ENCODE data around the gene RAB29.
"Not testable (repeated sequence)": the region's sequence is repeated elsewhere in the genome, so short reads cannot be mapped to it uniquely, and the experiment has no call there.

The RAB29 gene, protein sequence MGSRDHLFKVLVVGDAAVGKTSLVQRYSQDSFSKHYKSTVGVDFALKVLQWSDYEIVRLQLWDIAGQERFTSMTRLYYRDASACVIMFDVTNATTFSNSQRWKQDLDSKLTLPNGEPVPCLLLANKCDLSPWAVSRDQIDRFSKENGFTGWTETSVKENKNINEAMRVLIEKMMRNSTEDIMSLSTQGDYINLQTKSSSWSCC

GRCh38 chr1:205775015-205775716 lies at the start of gene RAB29:
Gene RAB29 (minus strand): TSS chr1:205775482. CDS start chr1:205774956, 526 bp downstream.
- Mint-ChIP-seq H3K4me3 (peak within 1 kb of the TSS; percentile 90), H3K4me1 (peaks cover 55% of the 10 kb centered on the region), H3K36me3 (ENCODE audit: low read depth) (peaks cover 10% of the 10 kb centered on the region), H3K9me3 (no peaks in the 10 kb centered on the region), H3K27ac (peak within 1 kb of the TSS; percentile 97), H3K27me3 (no peaks in the 10 kb centered on the region)
- ATAC-seq (peak; percentile 81), DNase-seq (peak; percentile 84)

GRCh38 chr1:205824180-205824579 lies 48.9 kb upstream of the RAB29 start:
- Mint-ChIP-seq H3K9me3 (no peaks in the 10 kb centered on the region), H3K4me3 (no peak overlapping the region), H3K36me3 (ENCODE audit: low read depth) (peaks cover 3% of the 10 kb centered on the region), H3K27me3 (no peaks in the 10 kb centered on the region), H3K27ac (no peak overlapping the region), H3K4me1 (peaks cover 26% of the 10 kb centered on the region)
- DNase-seq = no peak
- ATAC-seq = peak; percentile 48

GRCh38 chr1:205823260-205823659 lies 48.0 kb upstream of the RAB29 start:
- not testable (repeated sequence) for H3K4me3 Mint-ChIP-seq; H3K27me3 Mint-ChIP-seq; H3K9me3 Mint-ChIP-seq; H3K36me3 Mint-ChIP-seq (ENCODE audit: low read depth); DNase-seq; H3K27ac Mint-ChIP-seq; ATAC-seq
- peaks cover 28% of the 10 kb centered on the region for H3K4me1 Mint-ChIP-seq

DNA sequence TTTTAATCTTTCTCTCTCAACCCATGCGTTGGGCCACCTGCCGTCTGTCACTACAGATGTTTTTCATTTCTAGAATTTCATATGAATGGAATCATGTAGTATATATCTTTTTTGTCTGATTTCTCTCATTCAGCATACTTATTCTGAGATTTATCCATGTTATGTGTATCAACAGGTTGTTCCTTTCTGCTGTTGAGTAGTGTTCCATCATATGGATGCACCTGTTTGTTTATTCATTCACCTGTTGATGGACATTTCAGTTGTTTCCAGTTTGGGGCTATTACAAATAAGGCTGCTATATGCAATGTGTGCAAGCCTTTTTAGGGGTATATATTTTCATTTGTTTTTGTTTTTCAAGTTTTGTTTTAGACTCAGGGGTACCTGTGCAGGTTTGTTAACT lies 47.1 kb upstream of the RAB29 start:
- Mint-ChIP-seq H3K36me3 (ENCODE audit: low read depth) (peaks cover 1% of the 10 kb centered on the region), H3K4me1 (peaks cover 30% of the 10 kb centered on the region), H3K4me3 (no peak overlapping the region), H3K9me3 (no peaks in the 10 kb centered on the region), H3K27me3 (no peaks in the 10 kb centered on the region), H3K27ac (no peak overlapping the region)
- DNase-seq (no peak), ATAC-seq (no peak)

- no peaks in the 10 kb centered on the region for H3K27me3 Mint-ChIP-seq
- DNase-seq (no peak), ATAC-seq (no peak)
- H3K4me3 Mint-ChIP-seq = no peak overlapping the region
- no peak overlapping the region for H3K27ac Mint-ChIP-seq
- peaks cover 21% of the 10 kb centered on the region for H3K4me1 Mint-ChIP-seq
- no peaks in the 10 kb centered on the region for H3K36me3 Mint-ChIP-seq (ENCODE audit: low read depth)
- H3K9me3 Mint-ChIP-seq = no peaks in the 10 kb centered on the region
These were observed 42.7 kb upstream of the RAB29 start for GRCh38 chr1:205817988-205818387.

DNA sequence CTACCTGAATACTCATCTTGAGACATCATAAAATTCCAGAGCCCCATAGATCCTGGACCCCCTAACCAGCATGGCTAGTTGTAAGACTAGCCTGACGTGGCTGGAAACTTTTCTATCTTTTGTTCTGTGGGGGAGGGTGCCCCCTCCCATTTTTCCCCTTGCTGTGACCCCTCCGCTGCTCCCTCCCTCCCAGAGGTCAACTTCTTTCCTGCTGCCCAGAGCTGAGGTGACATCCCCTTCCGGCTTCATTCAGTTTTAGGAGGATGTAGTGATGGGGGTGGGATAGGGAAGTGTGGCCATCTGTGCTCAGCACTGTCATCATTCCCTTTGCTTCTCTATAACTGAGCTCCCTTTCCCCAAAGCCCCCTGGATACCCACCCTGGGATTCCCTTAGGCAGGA lies 42.1 kb upstream of the RAB29 start:
- ATAC-seq = no peak
- no peaks in the 10 kb centered on the region for H3K9me3 Mint-ChIP-seq
- H3K27ac Mint-ChIP-seq = no peak overlapping the region

GRCh38 chr1:205813755-205814058 lies 38.4 kb upstream of the RAB29 start:
- peak; percentile 49 for DNase-seq
- Mint-ChIP-seq H3K9me3 (no peaks in the 10 kb centered on the region), H3K27ac (peak overlapping the region; percentile 79), H3K36me3 (ENCODE audit: low read depth) (peaks cover 10% of the 10 kb centered on the region), H3K27me3 (no peaks in the 10 kb centered on the region), H3K4me1 (peaks cover 51% of the 10 kb centered on the region), H3K4me3 (peak overlapping the region; percentile 93)
- ATAC-seq = no peak

More for the DNA sequence above, 42.1 kb upstream of the RAB29 start:
- Mint-ChIP-seq H3K4me1 (peaks cover 19% of the 10 kb centered on the region), H3K27me3 (no peaks in the 10 kb centered on the region), H3K36me3 (ENCODE audit: low read depth) (no peaks in the 10 kb centered on the region), H3K4me3 (no peak overlapping the region)
- no peak for DNase-seq

GRCh38 chr1:205812878-205813754 lies 37.8 kb upstream of the RAB29 start, which contains the start of gene SLC41A1:
Gene SLC41A1 (minus strand): TSS chr1:205813198. CDS start chr1:205810441, 2,757 bp downstream.
- no peaks in the 10 kb centered on the region for H3K9me3 Mint-ChIP-seq
- peaks cover 15% of the 10 kb centered on the region for H3K36me3 Mint-ChIP-seq (ENCODE audit: low read depth)
- H3K4me3 Mint-ChIP-seq = peak within 1 kb of the TSS; percentile 93

GRCh38 chr1:205812271-205812877 lies 37.1 kb upstream of the RAB29 start:
- Mint-ChIP-seq H3K27me3 (no peaks in the 10 kb centered on the region), H3K36me3 (ENCODE audit: low read depth) (peaks cover 19% of the 10 kb centered on the region), H3K4me3 (peak overlapping the region; percentile 93), H3K4me1 (peaks cover 57% of the 10 kb centered on the region), H3K9me3 (no peaks in the 10 kb centered on the region), H3K27ac (peak overlapping the region; percentile 84)
- peak; percentile 23 for DNase-seq
- ATAC-seq = peak; percentile 16

More at GRCh38 chr1:205812878-205813754, 37.8 kb upstream of the RAB29 start, which contains the start of gene SLC41A1:
- peak; percentile 95 for ATAC-seq
- Mint-ChIP-seq H3K27me3 (no peaks in the 10 kb centered on the region), H3K4me1 (peaks cover 54% of the 10 kb centered on the region), H3K27ac (peak within 1 kb of the TSS; percentile 84)
- peak; percentile 91 for DNase-seq

- DNase-seq (no peak), ATAC-seq (no peak)
- Mint-ChIP-seq H3K4me1 (peaks cover 64% of the 10 kb centered on the region), H3K36me3 (ENCODE audit: low read depth) (peaks cover 23% of the 10 kb centered on the region), H3K9me3 (no peaks in the 10 kb centered on the region), H3K27ac (peak overlapping the region; percentile 84), H3K4me3 (peak overlapping the region; percentile 93), H3K27me3 (no peaks in the 10 kb centered on the region)
These were observed 36.4 kb upstream of the RAB29 start for GRCh38 chr1:205811660-205812059.

- ATAC-seq = no peak
- no peaks in the 10 kb centered on the region for H3K27me3 Mint-ChIP-seq
- no peak overlapping the region for H3K4me3 Mint-ChIP-seq
- peaks cover 74% of the 10 kb centered on the region for H3K4me1 Mint-ChIP-seq
- peaks cover 25% of the 10 kb centered on the region for H3K36me3 Mint-ChIP-seq (ENCODE audit: low read depth)
- no peak for DNase-seq
- H3K27ac Mint-ChIP-seq = no peak overlapping the region
- H3K9me3 Mint-ChIP-seq = no peaks in the 10 kb centered on the region
These were observed 35.3 kb upstream of the RAB29 start for GRCh38 chr1:205810448-205811157.

DNA sequence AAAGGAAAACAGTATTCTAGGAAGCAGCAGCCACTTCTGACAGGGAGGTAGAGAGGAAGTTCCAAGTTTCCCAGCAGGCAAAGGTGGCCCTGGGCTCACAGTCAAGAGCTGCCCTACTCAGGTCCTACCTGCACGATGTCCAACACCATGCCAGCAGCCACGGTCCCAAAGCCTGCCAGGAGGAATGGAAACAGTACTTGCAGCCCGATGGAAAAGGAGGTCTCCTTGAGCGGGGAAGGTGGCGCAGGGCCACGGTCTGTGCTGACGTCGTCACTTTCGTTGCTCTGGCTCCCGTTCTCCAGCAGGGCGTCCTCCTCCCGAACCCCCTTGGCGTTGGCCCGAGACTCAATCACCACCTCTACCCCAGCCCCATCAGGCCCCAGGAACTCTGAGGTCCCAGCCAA lies 34.7 kb upstream of the RAB29 start:
- peaks cover 25% of the 10 kb centered on the region for H3K36me3 Mint-ChIP-seq (ENCODE audit: low read depth)

GRCh38 chr1:205809469-205809868 lies 34.2 kb upstream of the RAB29 start:
- peak overlapping the region; percentile 27 for H3K4me3 Mint-ChIP-seq

More for the DNA sequence above, 34.7 kb upstream of the RAB29 start:
- no peaks in the 10 kb centered on the region for H3K27me3 Mint-ChIP-seq
- no peak overlapping the region for H3K4me3 Mint-ChIP-seq
- no peak for DNase-seq
- no peaks in the 10 kb centered on the region for H3K9me3 Mint-ChIP-seq
- H3K4me1 Mint-ChIP-seq = peaks cover 81% of the 10 kb centered on the region
- H3K27ac Mint-ChIP-seq = no peak overlapping the region
- ATAC-seq = no peak

More at GRCh38 chr1:205809469-205809868, 34.2 kb upstream of the RAB29 start:
- H3K27ac Mint-ChIP-seq = no peak overlapping the region
- H3K9me3 Mint-ChIP-seq = no peaks in the 10 kb centered on the region
- peaks cover 25% of the 10 kb centered on the region for H3K36me3 Mint-ChIP-seq (ENCODE audit: low read depth)
- ATAC-seq (no peak), DNase-seq (no peak)
- no peaks in the 10 kb centered on the region for H3K27me3 Mint-ChIP-seq
- peaks cover 81% of the 10 kb centered on the region for H3K4me1 Mint-ChIP-seq

Measured in activated naive CD8-positive, alpha-beta T cell treated with anti-CD3 and anti-CD28 coated beads, Interleukin-2, amount 50 U/mL, for 24 hours (primary cell).